HPDE6-E6E7 (cell line): Measurements from ENCODE around the gene F11.
"Not testable (repeated sequence)": the region's sequence is repeated elsewhere in the genome, so short reads cannot be mapped to it uniquely, and the experiment has no call there.

Experiments
- DNase-seq: peaks from one replicate; pipeline ENCODE4 v3.0.0; 2011; ENCODE audit warnings: missing footprints; ENCODE audit errors: extremely low spot score

The F11 gene

GRCh38 chr4:186265683-186266652 is at the start of gene F11:
TSS of gene F11 (plus strand) at chr4:186266189. CDS start at chr4:186267137, 948 bp downstream.
- no peak for DNase-seq

GRCh38 chr4:186216465-186217024 is 49.4 kb upstream of the F11 start:
- no peak for DNase-seq

- DNase-seq: no peak
Measured at GRCh38 chr4:186217733-186218293, 48.2 kb upstream of the F11 start.

- DNase-seq: no peak
Measured at GRCh38 chr4:186221624-186222023, 44.4 kb upstream of the F11 start.

GRCh38 chr4:186225848-186226247 is 40.1 kb upstream of the F11 start:
- no peak for DNase-seq

- DNase-seq: no peak
Measured at GRCh38 chr4:186226521-186227189, 39.3 kb upstream of the F11 start.

GRCh38 chr4:186227221-186227620 is 38.8 kb upstream of the F11 start, which contains the start of gene KLKB1:
TSS of gene KLKB1 (plus strand) at chr4:186227507. CDS start at chr4:186228196, 689 bp downstream.
- DNase-seq: no peak

- DNase-seq: no peak
Measured at GRCh38 chr4:186227744-186228513, 38.1 kb upstream of the F11 start.

GRCh38 chr4:186228514-186228894 is 37.5 kb upstream of the F11 start:
- no peak for DNase-seq

- DNase-seq: no peak
Measured at GRCh38 chr4:186234367-186234766, 31.6 kb upstream of the F11 start.

GRCh38 chr4:186236126-186236525 is 29.9 kb upstream of the F11 start:
- DNase-seq: no peak

GRCh38 chr4:186240452-186240847 is 25.5 kb upstream of the F11 start:
- DNase-seq: no peak

- no peak for DNase-seq
Measured at GRCh38 chr4:186240848-186241491, 25.0 kb upstream of the F11 start.

GRCh38 chr4:186241616-186242015 is 24.4 kb upstream of the F11 start:
- DNase-seq: no peak

- not testable (repeated sequence) for DNase-seq
Measured at GRCh38 chr4:186242031-186242430, 24.0 kb upstream of the F11 start.

GRCh38 chr4:186243331-186243730 is 22.7 kb upstream of the F11 start:
- no peak for DNase-seq

- no peak for DNase-seq
Measured at GRCh38 chr4:186244835-186245234, 21.2 kb upstream of the F11 start.

GRCh38 chr4:186247062-186247752 is 18.8 kb upstream of the F11 start:
- DNase-seq: not testable (repeated sequence)

- DNase-seq: no peak
Measured at GRCh38 chr4:186248643-186249042, 17.3 kb upstream of the F11 start.
